H1 (cell line): ENCODE results near the gene BZW1. TPM values are rescaled to one million over a fixed set of nuclear protein-coding genes. Genes with fewer than 3 reads are reported as not detected.

Experiments used
- CTCF ChIA-PET: fragments of 300-600 bp; sonication (Branson Sonifier 250); formaldehyde crosslinking; loops from one replicate; lab custom pipeline; 2021; ENCODE audit not compliant: partially characterized antibody; lab: Charles Lee
- POLR2A ChIA-PET: fragments of 300-600 bp; sonication (Branson Sonifier 250); formaldehyde crosslinking; loops from one replicate; lab custom pipeline; 2021; ENCODE audit warnings: inconsistent platforms; ENCODE audit not compliant: partially characterized antibody; lab: Charles Lee
- DNase-seq, 2 experiments: peaks; one replicate each; pipeline versions ENCODE4 v3.0.0 to v3.0.0-alpha.2; 2010 to 2022; ENCODE audit warnings: low spot score in 2 of 2, low read depth in 1 of 2, mixed read lengths in 1 of 2
- FAIRE-seq: peaks from 2 replicates; lab custom pipeline; 2011; peaks lifted over from hg19 to GRCh38; lab: Jason Lieb, UNC
- H2AFZ ChIP-seq: 2 replicates; pipeline ENCODE4 v1.8.1; 2012; ENCODE audit warnings: low read length, inconsistent platforms
- H2AK5ac ChIP-seq: 2 replicates; pipeline ENCODE4 v1.6.1; 2013; ENCODE audit warnings: low read depth, low read length
- H2BK120ac ChIP-seq: replicated peaks from 2 replicates; pipeline ENCODE3; 2013; ENCODE audit warnings: low read depth, low read length, inconsistent platforms
- H2BK12ac ChIP-seq: 2 replicates; pipeline ENCODE4 v1.6.1; 2013; ENCODE audit warnings: low read depth, low read length
- H2BK15ac ChIP-seq: 2 replicates; pipeline ENCODE4 v1.6.1; 2013; ENCODE audit warnings: low read length
- H2BK20ac ChIP-seq: 2 replicates; pipeline ENCODE4 v1.6.1; 2013; ENCODE audit warnings: low read length
- H2BK5ac ChIP-seq: 2 replicates; pipeline ENCODE4 v1.6.1; 2013; ENCODE audit warnings: low read depth, low read length
- H3K14ac ChIP-seq: 2 replicates; pipeline ENCODE4 v1.6.1; 2013; ENCODE audit warnings: inconsistent platforms; ENCODE audit not compliant: insufficient read length
- H3K18ac ChIP-seq: 2 replicates; pipeline ENCODE4 v1.6.1; 2013; ENCODE audit warnings: low read length; ENCODE audit errors: extremely low read depth
- H3K23ac ChIP-seq: 2 replicates; pipeline ENCODE4 v1.6.1; 2013; ENCODE audit warnings: inconsistent platforms; ENCODE audit not compliant: insufficient read length
- H3K23me2 ChIP-seq: 2 replicates; pipeline ENCODE4 v1.6.1; 2013; ENCODE audit warnings: low read depth, low read length
- H3K27ac ChIP-seq: 2 replicates; pipeline ENCODE4 v1.6.1; 2011; ENCODE audit warnings: low read depth, low read length, inconsistent platforms
- H3K27me3 ChIP-seq, 4 experiments: replicated peaks in 1 of 4; 1 replicate in 1 of 4; 2 replicates in 3 of 4; pipeline versions ENCODE4 v1.6.1 to v1.8.1; 2011 to 2013; ENCODE audit warnings: low read length in 3 of 4, mild to moderate bottlenecking in 3 of 4, inconsistent platforms in 2 of 4, mixed read lengths in 2 of 4, moderate library complexity in 1 of 4; ENCODE audit not compliant: control insufficient read depth in 3 of 4, insufficient read depth in 3 of 4; ENCODE audit errors: extremely low read depth in 1 of 4
- H3K36me3 ChIP-seq, 4 experiments: 2 replicates each; pipeline versions ENCODE4 v1.6.1 to v1.8.1; 2011 to 2013; ENCODE audit warnings: mild to moderate bottlenecking in 4 of 4, low read length in 3 of 4, moderate library complexity in 2 of 4, control low read depth in 1 of 4, inconsistent platforms in 1 of 4; ENCODE audit not compliant: insufficient read depth in 4 of 4, control insufficient read depth in 2 of 4
- H3K4ac ChIP-seq: replicated peaks from 2 replicates; pipeline ENCODE3; 2013; ENCODE audit warnings: low read length, low read depth, mixed read lengths, inconsistent platforms; ENCODE audit not compliant: insufficient read length
- H3K4me1 ChIP-seq, 4 experiments: replicated peaks in 1 of 4; 1 replicate in 1 of 4; 2 replicates in 3 of 4; pipeline versions ENCODE4 v1.6.1 to v1.8.1; 2011 to 2013; ENCODE audit warnings: low read length in 3 of 4, inconsistent platforms in 2 of 4, mixed read lengths in 1 of 4; ENCODE audit not compliant: insufficient read depth in 4 of 4, control insufficient read depth in 3 of 4
- H3K4me2 ChIP-seq, 2 experiments: 2 replicates each; pipeline versions ENCODE4 v1.6.1 to v1.8.1; 2011 to 2013; ENCODE audit warnings: low read depth in 2 of 2, low read length in 2 of 2, control low read depth in 1 of 2, inconsistent platforms in 1 of 2, mild to moderate bottlenecking in 1 of 2; ENCODE audit not compliant: insufficient read depth in 1 of 2
- H3K4me3 ChIP-seq, 4 experiments: fragments of 200-600, 300-600 bp in 1 of 4; sonication (generic), shearing (Covaris generic), sonication (Bioruptor Twin) in 1 of 4; 2 replicates each; pipeline versions ENCODE4 v1.5.1 to v1.8.1; 2011 to 2016; ENCODE audit warnings: low read length in 4 of 4, low read depth in 3 of 4, control low read depth in 2 of 4, inconsistent platforms in 2 of 4, mild to moderate bottlenecking in 2 of 4, mixed read lengths in 1 of 4, moderate library complexity in 1 of 4; ENCODE audit not compliant: insufficient read depth in 2 of 4; ENCODE audit errors: extremely low read depth in 1 of 4
- H3K56ac ChIP-seq: replicated peaks from 2 replicates; pipeline ENCODE3; 2013; ENCODE audit warnings: low read depth, mild to moderate bottlenecking, mixed read lengths, low read length, inconsistent platforms; ENCODE audit not compliant: insufficient read length
- H3K79me1 ChIP-seq: 2 replicates; pipeline ENCODE4 v1.6.1; 2013; ENCODE audit warnings: low read depth, low read length, control low read depth
- H3K79me2 ChIP-seq, 2 experiments: 2 replicates each; pipeline versions ENCODE4 v1.6.1 to v1.8.1; 2012 to 2013; ENCODE audit warnings: low read length in 2 of 2, mild to moderate bottlenecking in 2 of 2, inconsistent platforms in 1 of 2; ENCODE audit not compliant: insufficient read depth in 2 of 2, control insufficient read depth in 1 of 2
- H3K9ac ChIP-seq, 4 experiments: replicated peaks in 1 of 4; 1 replicate in 1 of 4; 2 replicates in 3 of 4; pipeline versions ENCODE4 v1.6.1 to v1.8.1; 2011 to 2013; ENCODE audit warnings: low read depth in 3 of 4, low read length in 3 of 4, control low read depth in 2 of 4, mild to moderate bottlenecking in 2 of 4, moderate library complexity in 2 of 4, inconsistent platforms in 1 of 4; ENCODE audit errors: extremely low read depth in 1 of 4
- H3K9me3 ChIP-seq, 2 experiments: 2 replicates each; pipeline versions ENCODE4 v1.6.1 to v1.8.1; 2012 to 2013; ENCODE audit warnings: mild to moderate bottlenecking in 2 of 2, moderate library complexity in 2 of 2, control low read depth in 1 of 2, inconsistent platforms in 1 of 2, low read depth in 1 of 2, low read length in 1 of 2, mixed read lengths in 1 of 2; ENCODE audit not compliant: insufficient read depth in 2 of 2
- H4K20me1 ChIP-seq, 2 experiments: replicated peaks in 1 of 2; 2 replicates each; pipeline versions ENCODE3 to v1.8.1; 2011 to 2013; ENCODE audit warnings: inconsistent platforms in 2 of 2, low read length in 2 of 2, mild to moderate bottlenecking in 1 of 2; ENCODE audit not compliant: insufficient read depth in 2 of 2, control insufficient read depth in 1 of 2
- H4K5ac ChIP-seq: 2 replicates; pipeline ENCODE4 v1.6.1; 2013; ENCODE audit warnings: low read length, low read depth, mixed read lengths, inconsistent platforms; ENCODE audit not compliant: insufficient read length
- H4K8ac ChIP-seq: 2 replicates; pipeline ENCODE4 v1.8.0; 2013; ENCODE audit warnings: mild to moderate bottlenecking, moderate library complexity, low read length, inconsistent platforms; ENCODE audit not compliant: insufficient read depth; ENCODE audit errors: extremely low read depth
- H4K91ac ChIP-seq: replicated peaks from 2 replicates; pipeline ENCODE3; 2013; ENCODE audit warnings: low read length, mixed read lengths, inconsistent platforms; ENCODE audit not compliant: insufficient read length
- BACH1 ChIP-seq: IDR thresholded peaks from 2 replicates; pipeline ENCODE4 v1.6.1; 2012; ENCODE audit warnings: low read length, improper control_type of control experiment
- CBX8 ChIP-seq: fragments of 300-800, 300-1000 bp; sonication (generic); IDR thresholded peaks from 2 replicates; pipeline ENCODE4 v1.7.1; 2016; ENCODE audit warnings: low read depth, low read length, borderline replicate concordance
- HDAC2 ChIP-seq, 2 experiments: fragments of 300-600 bp in 1 of 2; sonication (generic) in 1 of 2; IDR thresholded peaks; 2 replicates each; pipeline ENCODE4 v1.6.1; 2011 to 2012; ENCODE audit warnings: low read depth in 2 of 2, low read length in 2 of 2, mild to moderate bottlenecking in 2 of 2, moderate library complexity in 2 of 2, borderline replicate concordance in 1 of 2, inconsistent platforms in 1 of 2
- JUND ChIP-seq: IDR thresholded peaks from 2 replicates; pipeline ENCODE4 v1.6.1; 2011; ENCODE audit warnings: mild to moderate bottlenecking, improper control_type of control experiment, low read length
- KDM4A ChIP-seq: IDR thresholded peaks from one replicate; pipeline ENCODE4 v1.7.1; 2012; ENCODE audit warnings: low read depth, mild to moderate bottlenecking, moderate library complexity, low read length, inconsistent platforms; ENCODE audit not compliant: severe bottlenecking
- NANOG ChIP-seq: IDR thresholded peaks from 2 replicates; pipeline ENCODE4 v1.6.1; 2011; ENCODE audit warnings: low read length, low read depth, mild to moderate bottlenecking, inconsistent platforms; ENCODE audit not compliant: insufficient read depth, poor library complexity, severe bottlenecking
- POLR2AphosphoS5 ChIP-seq: IDR thresholded peaks from 2 replicates; pipeline ENCODE4 v1.6.1; 2011; ENCODE audit warnings: low read depth, low read length
- RAD21 ChIP-seq, 2 experiments: IDR thresholded peaks in 1 of 2; conservative IDR thresholded peaks in 1 of 2; 2 replicates each; pipeline ENCODE4 v1.6.1; 2011; ENCODE audit warnings: low read depth in 2 of 2, low read length in 2 of 2, improper control_type of control experiment in 1 of 2, inconsistent platforms in 1 of 2, mild to moderate bottlenecking in 1 of 2, moderate library complexity in 1 of 2
- RBBP5 ChIP-seq: IDR thresholded peaks from 2 replicates; pipeline ENCODE4 v1.7.1; 2012; ENCODE audit warnings: low read depth, mild to moderate bottlenecking, inconsistent platforms, low read length, moderate library complexity, borderline replicate concordance
- SIN3A ChIP-seq, 2 experiments: IDR thresholded peaks in 1 of 2; conservative IDR thresholded peaks in 1 of 2; 2 replicates each; pipeline ENCODE4 v1.6.1; 2011 to 2012; ENCODE audit warnings: low read length in 2 of 2, improper control_type of control experiment in 1 of 2, low read depth in 1 of 2, mild to moderate bottlenecking in 1 of 2
- SIRT6 ChIP-seq: IDR thresholded peaks from one replicate; pipeline ENCODE4 v1.7.1; 2012; ENCODE audit warnings: low read length, inconsistent platforms
- TAF7 ChIP-seq: optimal IDR thresholded peaks from 2 replicates; pipeline ENCODE3; 2011; ENCODE audit warnings: low read depth, mild to moderate bottlenecking, inconsistent platforms, low read length, moderate library complexity, borderline replicate concordance
- YY1 ChIP-seq: IDR thresholded peaks from 2 replicates; pipeline ENCODE4 v1.6.1; 2011; ENCODE audit warnings: low read depth, mild to moderate bottlenecking, low read length
- ZNF274 ChIP-seq: IDR thresholded peaks from 2 replicates; pipeline ENCODE4 v1.7.0; 2012; ENCODE audit warnings: low read length, borderline replicate concordance; ENCODE audit errors: extremely low read depth
- WGBS, 2 experiments: shearing (Covaris generic) in 1 of 2; methylation state at CpG; one replicate each; pipeline versions ENCODE4 v1.1.6 to v1.1.7; 2013 to 2015; ENCODE audit warnings: low lambda C conversion rate in 2 of 2, mixed read lengths in 2 of 2, inconsistent platforms in 1 of 2, low coverage in 1 of 2, missing lambda C conversion rate in 1 of 2; ENCODE audit not compliant: insufficient replicate concordance in 2 of 2, insufficient coverage in 1 of 2, insufficient read length in 1 of 2; ENCODE audit errors: extremely low coverage in 1 of 2, missing lambda C conversion rate in 1 of 2; 5-methylcytosine and 5-hydroxymethylcytosine counted together
- polyA plus RNA-seq, 7 experiments: library from polyadenylated mRNA; depleted of rRNA in 3 of 7; stranded (reverse) in 5 of 7; unstranded in 2 of 7; fragments of >200 nt in 5 of 7; fragments of 200-250 nt in 2 of 7; gene quantifications; 1 replicate in 5 of 7; 2 replicates in 1 of 7; 4 replicates in 1 of 7; pipeline versions ENCODE4 v1.2.1 to v1.2.3, GENCODE V29; 2011 to 2013; ENCODE audit warnings: missing spikeins in 2 of 7, mixed read lengths in 2 of 7
- total RNA-seq: library from RNA; stranded (reverse); fragmentation: NEBNext Ultra II Directional; extraction: Animal tissue kit (Norgen Biotek cat#: 25700); gene quantifications from 2 replicates; pipeline ENCODE4 v1.2.1, GENCODE V29; 2021

The BZW1 gene
- total and polyA plus RNA-seq, 2 of the 8 experiments (the other 6 are each of a cell fraction or from before 2014, with no cell fraction given), result 152 to 335 TPM

- Histone ChIP-seq H3K56ac (no peak overlapping the region), H2AK5ac (no peak overlapping the region), H2BK12ac (no peak overlapping the region), H3K9me3 (no peaks in the 10 kb centered on the region), H2AFZ (no peak overlapping the region), H4K91ac (no peak overlapping the region), H3K23ac (no peak overlapping the region), H3K4me1 (peaks cover 2 to 9% (median 5%) of the 10 kb centered on the region in 4 experiments; a peak in 5 of 7 replicates), H4K20me1 (no peaks in the 10 kb centered on the region), H3K79me1 (no peaks in the 10 kb centered on the region), H3K36me3 (no peaks in the 10 kb centered on the region), H3K4me2 (no peak overlapping the region), H3K14ac (no peak overlapping the region), H2BK15ac (no peak overlapping the region), H4K5ac (no peak overlapping the region), H4K8ac (no peak overlapping the region), H2BK120ac (no peak overlapping the region), H3K27me3 (no peaks in the 10 kb centered on the region), H3K4ac (no peak overlapping the region), H3K4me3 (no peak overlapping the region), H2BK5ac (no peak overlapping the region), H2BK20ac (no peak overlapping the region), H3K79me2 (no peaks in the 10 kb centered on the region), H3K9ac (no peak overlapping the region), H3K18ac (no peak overlapping the region), H3K23me2 (no peaks in the 10 kb centered on the region), H3K27ac (no peak overlapping the region)
- POLR2A ChIA-PET, result interaction anchor here (0.7 kb wide), 1 partner anchor 201 kb away, joined by 3 read pairs; no protein-coding TSS in a partner anchor
- DNase-seq (no peak), FAIRE-seq (no peak)
- 85% methylated on average over 2 of the region's 2 CpGs; no CpG with 5 or more reads in 1 of the 2 experiments for WGBS, 2 experiments
- CTCF ChIA-PET, result interaction anchor here (0.9 to 1.5 kb wide), 5 partner anchors 57 to 311 kb away, joined by 3 to 8 read pairs (median 6); no protein-coding TSS in a partner anchor
- TF ChIP-seq YY1, result no peak
- TF ChIP-seq SIN3A (conservative IDR thresholded peaks at IDR 0.05 in 1 of 2, IDR thresholded peaks at IDR 0.05 in 1 of 2; ENCODE audit: low read depth in 1 of 2, low read length in 2 of 2), result no peak
- TF ChIP-seq KDM4A, result no peak
- TF ChIP-seq SIRT6, result no peak
- TF ChIP-seq BACH1, result no peak
- TF ChIP-seq HDAC2 (IDR thresholded peaks at IDR 0.05; ENCODE audit: borderline replicate concordance in 1 of 2, low read depth in 2 of 2, low read length in 2 of 2), result no peak
- no peak for TF ChIP-seq CBX8
- no peak for TF ChIP-seq NANOG
- no peak for TF ChIP-seq POLR2AphosphoS5
- TF ChIP-seq RBBP5, result no peak
- TF ChIP-seq ZNF274, result no peak
- TF ChIP-seq TAF7, result no peak
- TF ChIP-seq JUND, result no peak
- no peak for TF ChIP-seq RAD21 (IDR thresholded peaks at IDR 0.05 in 1 of 2, conservative IDR thresholded peaks at IDR 0.05 in 1 of 2; ENCODE audit: low read depth in 2 of 2, low read length in 2 of 2)
Observed at GRCh38 chr2:200794143-200794542, 17.6 kb upstream of the BZW1 start.
